Activated CD4-positive, alpha-beta T cell treated with anti-CD3 and anti-CD28 coated beads, Interleukin-2, amount 50 U/mL, for 16 hours (primary cell): ENCODE results near the gene PKDREJ.
A peak's percentile ranks its signal among the peaks of the same experiment; 100 is the strongest.

ENCODE experiments used
- DNase-seq: peaks from one replicate; pipeline ENCODE4 v3.0.0-alpha.2; 2020

Gene PKDREJ

DNA sequence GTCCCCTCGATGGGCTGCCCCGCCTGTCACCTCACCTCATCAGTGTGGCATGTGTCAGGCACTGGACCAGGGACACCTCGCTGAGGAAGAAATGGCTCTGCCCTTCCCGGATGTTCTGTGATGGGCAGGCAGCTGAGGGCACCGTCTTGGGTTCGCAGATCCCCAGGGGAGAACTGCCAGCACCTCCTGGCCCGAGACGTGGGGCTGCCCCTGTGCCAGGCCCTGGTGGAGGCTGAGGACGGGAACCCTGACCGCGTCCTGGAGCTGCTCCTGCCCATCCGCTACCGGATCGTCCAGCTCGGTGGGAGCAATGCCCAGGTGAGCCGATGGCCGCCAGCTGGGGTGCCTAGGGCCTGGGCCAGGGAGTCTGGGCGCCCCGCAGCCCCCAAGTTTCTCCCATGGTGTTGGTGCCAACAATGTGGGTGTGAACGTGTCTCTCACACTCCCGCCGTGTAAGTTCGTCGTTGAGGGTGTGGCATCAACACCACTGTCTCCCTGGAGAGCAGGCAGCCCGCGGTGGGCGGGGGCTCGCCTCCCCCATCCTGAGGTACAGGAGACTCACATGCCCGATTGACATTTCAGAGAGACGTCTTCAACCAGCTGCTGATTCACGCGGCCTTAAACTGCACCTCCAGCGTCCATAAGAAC lies 26.2 kb upstream of the PKDREJ start:
- DNase-seq = no peak

DNA sequence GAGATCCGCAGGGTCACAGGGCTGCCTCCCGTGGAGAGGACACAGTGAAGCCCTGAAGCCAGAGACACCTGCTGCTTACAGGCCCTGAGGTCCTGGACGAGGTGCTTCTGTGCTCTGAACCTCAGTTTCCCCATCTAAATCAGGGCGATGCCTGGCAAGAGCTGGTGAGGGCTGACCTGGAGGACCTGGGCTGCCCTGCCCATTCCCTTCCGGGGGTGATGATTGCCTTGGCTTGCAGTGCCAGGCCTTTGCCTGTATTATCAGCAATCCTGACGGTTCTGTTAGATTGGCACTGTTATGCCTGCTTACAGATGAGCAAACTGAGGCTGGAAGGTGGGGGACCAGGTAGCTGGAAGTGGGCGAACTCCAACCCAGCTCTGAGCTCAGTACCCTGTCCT lies 25.7 kb upstream of the PKDREJ start:
- no peak for DNase-seq

DNA sequence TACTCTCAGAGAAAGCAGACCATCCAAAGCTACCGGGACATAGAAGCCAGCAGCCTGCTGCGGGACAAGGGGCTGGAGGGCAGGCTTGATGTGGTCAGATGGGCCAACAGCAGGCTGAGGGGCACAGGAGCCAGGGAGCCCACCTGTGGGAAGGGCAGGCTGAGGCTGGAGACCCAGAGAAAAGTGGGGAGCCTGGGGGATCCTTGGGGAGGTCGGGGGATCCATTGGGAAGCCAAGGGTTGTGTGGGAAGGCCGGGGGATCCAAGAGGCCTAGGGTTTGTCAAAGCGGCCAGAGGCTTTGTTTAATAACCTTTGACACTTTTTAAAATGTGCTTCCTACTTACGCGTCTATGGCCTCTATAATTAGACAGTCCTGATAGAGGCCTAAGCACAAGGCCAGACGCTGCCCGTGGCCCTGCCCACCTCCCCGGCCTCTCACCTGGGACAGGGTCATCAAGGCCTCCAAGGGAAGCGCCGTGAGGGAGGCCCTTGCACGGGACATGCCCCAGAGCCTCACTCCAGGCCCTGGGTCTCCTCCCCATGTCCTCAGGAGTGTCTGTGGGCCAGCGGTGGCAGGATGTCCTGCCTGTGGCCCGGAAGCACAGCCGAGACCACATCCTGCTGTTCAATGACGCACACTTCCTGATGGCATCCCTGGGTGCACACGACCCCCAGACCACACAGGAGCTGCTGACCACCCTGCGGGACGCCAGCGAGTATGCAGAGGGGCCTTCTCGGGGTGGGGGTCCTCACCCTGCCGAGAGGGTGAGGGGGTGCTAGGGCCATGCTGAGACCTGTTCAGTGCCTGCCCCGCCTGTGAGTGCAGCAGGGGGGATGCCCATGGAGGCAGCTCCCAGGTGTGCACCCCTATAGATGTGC lies 25.0 kb upstream of the PKDREJ start:
- DNase-seq = peak; percentile 67

DNA sequence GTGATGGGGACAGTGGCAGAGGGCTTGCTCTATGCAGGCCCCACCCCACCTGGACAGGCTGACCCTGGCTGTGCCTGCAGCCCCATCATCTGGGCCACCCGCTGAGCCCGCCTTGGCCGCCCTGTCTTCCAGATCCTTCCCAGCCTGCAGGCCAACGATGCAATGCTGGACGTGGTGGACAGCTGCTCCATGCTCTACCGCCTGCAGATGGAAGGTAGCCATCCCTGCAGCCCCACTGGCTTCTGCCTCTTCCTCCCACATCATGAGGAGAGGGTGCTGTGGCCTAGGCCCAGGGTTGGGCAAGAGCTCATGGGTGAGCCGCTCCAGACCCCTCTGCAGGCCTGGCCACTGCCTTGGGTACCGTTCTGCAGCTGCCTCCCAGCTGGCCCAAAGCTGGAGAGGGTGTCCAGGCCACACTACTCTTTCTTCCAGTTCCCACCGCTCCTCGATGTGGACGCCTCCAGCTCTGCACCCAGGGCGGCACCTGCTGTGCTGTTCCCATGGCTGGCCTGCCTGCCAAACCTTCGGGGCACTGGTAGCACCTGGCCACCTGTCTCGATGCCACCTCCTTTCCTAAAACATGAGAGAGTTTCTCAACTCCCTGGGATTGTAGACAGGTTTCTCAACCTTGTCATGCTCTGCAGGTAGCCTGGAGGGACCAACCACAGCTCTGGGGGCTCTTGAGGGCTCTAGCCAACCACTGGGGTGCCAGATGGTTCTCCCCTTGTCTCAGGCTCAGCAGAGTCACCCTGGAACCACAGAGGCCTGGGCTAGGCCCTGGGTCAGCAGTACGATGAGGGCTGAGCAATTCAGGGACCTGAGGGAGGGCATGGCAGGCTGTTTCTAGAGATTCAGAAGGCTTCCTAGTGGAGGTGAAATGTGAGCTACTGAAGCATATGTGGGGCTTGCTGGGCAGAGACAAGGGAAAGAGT lies 24.1 kb upstream of the PKDREJ start:
- no peak for DNase-seq

DNA sequence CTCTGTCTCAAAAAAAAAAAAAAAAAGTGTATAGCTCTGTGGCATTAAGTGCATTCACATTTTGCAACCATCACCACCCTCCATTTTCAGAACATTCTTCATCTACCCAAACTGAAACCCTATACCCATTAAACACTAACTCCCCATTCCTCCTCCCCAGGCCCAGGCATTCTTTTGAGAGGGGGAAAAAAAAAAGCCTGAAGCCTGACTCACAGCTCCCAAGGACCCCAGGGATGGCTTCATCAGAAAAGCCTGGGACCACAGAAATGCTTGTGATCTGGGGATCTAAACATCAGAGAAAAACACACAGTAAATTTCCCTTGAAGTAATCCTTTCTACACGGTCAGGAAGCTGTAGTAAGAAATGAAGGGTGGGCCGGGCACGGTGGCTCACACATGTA lies 22.9 kb upstream of the PKDREJ start:
- no peak for DNase-seq

DNA sequence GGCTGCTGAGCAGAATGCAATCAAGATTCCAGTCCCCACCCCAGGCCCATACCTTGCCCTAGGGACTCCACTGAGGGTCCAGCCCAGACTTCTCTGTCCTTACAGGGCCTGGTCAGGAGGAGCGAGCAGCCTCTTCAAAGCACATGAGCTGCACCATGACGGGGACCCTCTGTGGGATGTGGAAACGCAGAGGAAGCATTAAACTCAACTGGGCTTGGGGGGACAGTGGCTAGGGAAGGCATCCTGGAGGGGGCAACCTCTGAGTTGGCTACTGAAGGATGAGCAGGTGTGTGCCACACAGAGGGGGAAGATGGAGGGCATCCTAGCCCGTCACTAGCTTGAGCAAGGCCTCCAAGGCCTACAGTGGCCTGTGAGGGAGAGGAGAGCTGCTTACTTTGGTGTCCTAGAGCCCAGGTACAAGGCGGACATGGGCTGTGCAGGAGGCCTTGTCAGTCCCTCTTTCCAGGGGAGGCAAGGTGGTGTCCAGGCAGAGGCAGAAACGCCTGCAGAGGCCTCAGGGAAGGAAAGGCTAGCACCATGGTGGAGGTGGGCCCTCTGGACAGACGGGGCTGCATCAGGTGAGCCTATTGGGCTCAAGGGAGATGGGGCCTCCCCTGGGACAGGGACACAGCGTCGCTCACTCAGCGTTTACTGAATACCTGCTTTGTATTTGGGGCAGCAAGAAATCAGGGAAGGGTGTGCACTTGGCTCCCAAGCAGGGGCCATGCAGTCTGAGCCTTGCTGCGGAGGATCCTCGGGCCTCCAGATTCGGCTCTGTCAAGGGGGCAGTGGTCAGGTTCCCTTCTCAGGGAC lies 18.9 kb upstream of the PKDREJ start:
- no peak for DNase-seq

DNA sequence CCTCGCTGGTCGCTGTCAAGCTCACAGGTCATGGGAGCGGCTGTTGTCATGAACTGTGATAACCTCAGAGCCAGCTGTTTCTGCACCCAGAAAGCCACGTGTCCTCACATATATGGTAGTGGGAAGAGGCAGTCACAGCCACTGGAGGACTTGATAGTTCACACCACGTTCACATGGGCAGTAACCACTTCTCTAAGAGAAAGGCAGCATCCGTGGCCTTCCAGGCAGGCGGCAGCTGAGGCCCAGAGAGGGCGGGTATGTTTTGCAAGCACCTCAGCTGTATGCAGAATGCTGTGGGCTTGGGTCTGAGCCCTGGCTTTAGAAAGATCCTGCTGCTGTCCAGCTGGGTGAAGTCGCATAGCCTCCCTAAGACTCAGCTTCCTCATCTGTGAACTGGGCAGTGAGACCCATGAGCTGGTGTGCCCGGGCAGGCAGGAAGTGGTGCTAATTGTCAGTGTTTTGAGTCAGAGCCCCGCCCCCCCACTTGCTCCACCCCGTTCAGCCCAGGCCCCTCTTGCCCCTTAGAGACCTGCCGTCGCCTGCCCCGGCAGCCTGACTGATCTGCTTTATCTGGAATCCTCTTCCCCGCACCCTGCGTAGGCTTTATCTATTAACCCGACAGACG lies 18.0 kb upstream of the PKDREJ start:
- no peak for DNase-seq

DNA sequence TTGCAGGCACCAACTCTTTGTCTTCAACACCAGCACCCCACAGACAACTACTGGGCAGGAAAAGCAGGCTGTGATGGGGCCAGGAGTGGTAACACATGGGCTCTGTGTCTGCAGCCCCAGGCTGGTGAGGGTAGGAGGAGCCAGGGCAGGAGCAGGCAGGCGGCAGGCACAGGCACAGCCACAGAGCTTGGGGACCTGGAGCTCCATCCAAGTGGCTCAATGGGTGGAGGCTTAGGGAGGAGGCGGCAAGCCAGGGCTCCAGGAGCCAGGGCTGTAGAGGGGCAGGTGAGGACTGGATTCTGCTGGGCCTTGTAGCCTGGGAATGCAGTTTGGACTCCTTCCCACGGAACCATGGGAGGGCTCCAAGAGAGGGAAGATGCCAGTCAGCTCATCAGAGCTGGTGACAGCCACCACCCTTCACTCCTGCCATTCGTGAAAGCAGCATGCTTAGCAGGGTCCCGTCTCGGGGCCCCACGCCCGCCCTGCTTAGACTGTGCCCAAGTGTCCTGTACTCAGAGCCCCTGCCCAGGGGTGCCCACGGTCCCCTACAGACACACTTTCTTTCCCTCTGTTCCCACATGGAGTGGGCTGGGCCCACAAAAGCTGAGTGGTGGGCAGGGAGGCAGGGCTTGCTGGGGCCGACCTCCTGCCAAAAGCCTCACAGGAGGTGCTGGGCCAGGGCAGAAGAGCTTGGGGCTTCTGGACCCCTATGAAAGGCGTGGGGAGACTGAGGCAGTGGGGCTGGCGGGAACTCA lies 17.1 kb upstream of the PKDREJ start:
- DNase-seq = no peak

DNA sequence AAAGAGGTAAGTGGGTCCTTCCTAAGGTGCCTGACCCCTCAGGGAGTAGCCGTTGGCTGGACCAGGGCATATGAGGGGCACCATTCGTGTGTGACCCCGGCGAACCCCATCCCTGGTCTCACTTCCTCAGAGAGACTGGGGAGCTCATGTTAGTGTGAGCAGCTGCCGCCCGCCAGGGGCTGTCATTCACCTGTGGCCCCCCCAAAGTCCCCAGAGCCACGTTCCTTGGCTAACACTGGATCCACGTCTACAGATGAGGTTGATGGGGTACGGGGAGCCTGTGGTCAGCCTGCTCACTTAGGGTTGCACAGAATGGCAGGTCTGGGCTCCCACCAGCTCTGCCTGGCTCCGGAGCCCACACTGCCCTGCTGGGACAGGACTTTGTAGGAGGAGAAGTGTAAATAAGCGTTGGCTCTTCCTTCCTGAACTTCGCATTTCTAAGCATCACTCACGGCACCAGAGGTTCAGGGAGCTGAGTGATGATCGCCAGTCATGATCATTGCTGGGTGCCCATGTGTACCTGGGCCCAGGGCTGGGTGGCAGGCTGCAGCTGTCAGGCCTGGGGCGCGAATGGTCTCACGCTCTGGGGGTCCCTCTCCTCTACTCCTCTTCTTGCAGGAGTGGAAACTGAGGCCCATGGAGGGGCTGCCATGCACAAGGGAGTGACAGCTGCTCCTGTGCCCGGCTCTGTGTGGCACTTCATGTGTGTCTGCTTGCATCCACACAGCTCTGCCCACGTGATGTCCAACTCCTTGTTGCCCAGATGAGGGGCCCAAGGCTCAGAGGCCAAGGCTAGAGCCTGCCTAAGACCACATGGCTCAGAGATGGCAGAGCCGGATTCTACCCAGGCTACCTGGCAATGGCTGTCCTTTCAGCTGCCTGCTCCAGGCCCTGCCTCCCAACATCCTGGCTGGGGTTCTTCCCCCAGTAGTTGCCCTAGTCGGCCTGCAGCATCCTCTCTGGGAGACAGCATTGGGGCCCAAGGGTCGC lies 15.8 kb upstream of the PKDREJ start:
- DNase-seq = no peak

DNA sequence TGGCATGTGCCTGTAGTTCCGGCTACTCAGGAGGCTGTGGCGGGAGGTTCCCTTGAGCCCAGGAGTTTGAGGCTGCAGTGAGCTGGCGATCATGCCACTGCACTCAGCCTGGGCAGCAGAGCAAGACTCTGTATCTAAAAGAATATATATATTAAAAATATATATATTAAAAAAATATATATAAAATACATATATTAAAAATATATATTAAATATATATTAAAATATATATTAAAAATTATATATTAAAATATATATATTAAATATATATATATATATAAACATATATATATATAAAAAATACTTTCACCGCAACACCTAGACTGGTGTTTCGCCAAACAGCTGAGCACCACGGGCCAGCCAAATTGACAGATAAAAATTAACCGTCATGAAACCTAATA lies 13.4 kb upstream of the PKDREJ start:
- no peak for DNase-seq

DNA sequence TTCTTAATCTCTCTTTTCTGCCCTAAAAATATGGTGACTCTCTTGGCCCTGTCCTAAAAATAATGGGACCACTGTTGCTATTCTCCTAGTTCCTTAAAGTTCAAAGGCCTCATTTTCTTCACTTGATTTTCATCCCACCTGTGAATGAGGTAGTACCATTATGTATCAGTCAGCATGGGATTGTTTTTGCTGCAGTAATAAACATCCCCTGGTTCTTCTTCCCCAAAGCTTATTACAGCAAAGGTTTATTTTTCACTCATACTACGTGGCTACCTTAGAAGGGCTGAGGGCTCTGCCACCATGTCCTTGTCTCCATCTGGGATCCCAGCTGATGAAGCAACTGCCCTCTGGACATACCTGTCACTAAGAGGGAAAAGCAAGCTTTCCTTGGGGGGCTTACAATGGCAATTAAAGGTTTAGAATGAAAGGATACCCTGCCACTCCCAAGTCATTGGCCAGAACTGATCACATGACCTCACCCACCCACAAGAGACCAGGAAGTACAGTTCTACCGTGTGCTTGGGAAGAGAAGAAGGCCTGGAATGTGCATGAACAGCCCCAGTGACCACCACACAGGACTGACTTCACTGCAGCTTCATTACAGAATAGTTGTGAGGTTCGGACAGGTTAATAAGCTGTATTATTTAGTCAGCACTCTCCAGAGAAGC lies 12.4 kb upstream of the PKDREJ start:
- no peak for DNase-seq

DNA sequence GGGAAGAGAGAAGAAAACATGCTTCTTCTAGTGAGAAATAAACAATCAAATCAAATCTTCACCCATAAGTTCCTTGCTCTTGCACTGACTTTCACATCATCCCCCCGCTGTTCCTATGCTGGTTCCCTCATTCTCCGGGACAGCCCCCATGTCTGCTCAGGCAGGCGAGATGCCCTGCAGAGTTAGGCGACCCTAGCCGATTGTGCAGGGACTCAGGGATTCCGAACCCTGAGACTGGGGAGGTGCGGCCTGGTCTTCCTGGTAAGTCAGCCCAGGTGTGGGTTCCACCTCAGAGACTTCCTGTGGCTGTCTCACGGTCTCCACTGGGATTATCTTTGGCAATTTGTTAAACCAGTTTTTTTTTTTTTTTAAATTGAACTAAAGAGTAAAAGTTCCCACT lies 11.2 kb upstream of the PKDREJ start:
- DNase-seq = no peak

DNA sequence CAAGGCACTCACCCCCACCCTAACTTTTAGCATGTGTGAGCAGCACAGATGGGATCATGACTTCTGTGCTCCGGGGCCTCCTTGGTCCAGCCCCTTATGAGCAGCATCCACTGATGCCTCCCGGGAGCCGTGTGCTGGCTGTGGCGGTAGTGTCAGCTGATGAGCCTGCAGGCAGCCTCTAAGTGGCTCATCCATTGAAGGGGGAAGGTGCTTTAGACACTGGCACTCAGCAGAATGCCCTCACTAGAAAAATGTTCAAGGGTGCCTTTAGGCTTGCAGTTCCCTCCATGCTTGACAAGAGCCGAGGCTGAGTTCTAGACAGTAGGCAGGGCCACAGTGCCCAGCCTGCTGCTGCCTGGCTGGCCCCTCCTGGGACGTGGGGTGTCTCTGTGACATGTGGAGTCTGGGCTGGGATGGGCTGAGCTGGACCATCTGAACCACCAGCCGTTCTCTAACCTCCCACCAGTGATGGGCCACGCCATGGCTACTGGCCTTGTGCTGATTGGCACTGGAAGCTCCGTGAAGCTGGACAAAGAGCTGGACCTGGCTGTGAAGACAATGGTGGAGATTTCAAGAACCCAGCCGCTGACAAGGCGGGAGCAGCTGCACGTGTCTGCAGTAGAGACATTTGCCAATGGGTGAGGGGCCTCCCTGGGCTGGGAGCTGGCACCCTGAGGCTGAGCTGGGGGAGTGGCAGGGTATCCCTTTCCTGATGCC lies 10.4 kb upstream of the PKDREJ start:
- DNase-seq = no peak

DNA sequence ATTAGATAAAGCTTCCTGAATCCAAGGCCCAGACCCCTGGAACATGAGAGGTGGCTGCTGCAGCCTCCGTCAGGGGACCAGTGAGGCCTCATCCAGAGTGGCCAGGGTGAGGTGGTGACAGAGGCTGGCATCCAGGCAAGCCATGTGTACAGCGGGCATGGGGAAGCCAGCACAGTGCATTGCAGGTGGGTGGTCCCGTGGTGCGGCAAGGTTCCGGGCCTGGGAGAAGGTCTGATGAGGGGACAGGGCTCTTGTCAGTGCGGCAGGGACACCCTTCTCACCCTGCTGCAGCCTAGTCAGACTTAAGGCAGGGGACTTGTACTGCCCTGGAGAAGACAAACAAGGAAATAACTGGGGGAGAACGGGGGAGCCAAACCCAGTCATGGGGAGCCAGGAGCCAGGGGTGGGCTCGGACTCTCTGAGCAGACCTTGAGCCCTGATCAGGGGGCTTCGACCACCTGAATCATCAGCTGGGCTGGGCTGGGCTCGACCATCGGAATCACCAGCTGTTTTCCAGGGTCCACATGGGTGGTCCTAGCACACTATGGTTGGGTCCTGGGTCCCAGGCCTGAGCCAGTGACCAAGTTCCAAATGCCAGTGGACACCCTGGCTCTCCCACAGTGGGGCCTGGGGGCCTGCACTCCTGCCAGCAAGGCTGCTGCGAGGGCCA lies 9.8 kb upstream of the PKDREJ start:
- DNase-seq = no peak

DNA sequence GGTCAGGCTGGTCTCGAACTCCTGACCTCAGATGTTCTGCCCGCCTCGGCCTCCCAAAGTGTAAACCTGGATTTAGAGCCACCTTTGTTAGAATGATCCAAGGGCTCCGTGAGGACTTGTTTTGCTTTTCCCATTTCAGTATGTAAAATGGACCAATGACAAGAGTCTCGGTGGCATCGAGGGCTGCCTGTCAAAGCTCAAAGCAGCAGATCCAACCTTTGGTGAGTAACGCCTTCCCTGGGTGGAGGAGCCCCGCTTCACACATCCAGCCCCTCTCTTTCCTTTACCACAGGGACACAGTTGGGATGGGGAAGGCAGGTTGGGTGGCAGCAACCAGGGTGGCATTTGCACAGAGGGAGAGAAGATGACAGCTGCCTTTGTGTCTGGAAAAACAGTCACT lies 9.1 kb upstream of the PKDREJ start:
- no peak for DNase-seq

DNA sequence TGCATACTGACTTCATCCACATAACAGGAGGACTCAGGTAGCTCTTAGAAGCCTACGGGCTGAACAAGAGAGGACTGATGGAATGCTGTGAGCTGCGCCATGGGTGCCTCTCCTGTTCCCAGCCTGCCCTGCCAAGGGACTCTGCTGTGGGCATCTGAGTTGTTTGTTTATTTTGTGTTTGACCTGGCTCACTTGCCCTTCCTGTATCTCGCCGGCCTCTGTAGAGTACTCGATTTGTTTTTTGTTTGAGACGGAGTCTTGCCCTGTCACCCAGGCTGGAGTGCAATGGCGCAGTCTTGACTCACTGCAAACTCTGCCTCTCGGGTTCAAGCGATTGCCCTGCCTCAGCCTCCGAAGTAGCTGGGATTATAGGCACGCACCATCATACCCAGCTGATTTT lies 6.4 kb upstream of the PKDREJ start:
- no peak for DNase-seq

DNA sequence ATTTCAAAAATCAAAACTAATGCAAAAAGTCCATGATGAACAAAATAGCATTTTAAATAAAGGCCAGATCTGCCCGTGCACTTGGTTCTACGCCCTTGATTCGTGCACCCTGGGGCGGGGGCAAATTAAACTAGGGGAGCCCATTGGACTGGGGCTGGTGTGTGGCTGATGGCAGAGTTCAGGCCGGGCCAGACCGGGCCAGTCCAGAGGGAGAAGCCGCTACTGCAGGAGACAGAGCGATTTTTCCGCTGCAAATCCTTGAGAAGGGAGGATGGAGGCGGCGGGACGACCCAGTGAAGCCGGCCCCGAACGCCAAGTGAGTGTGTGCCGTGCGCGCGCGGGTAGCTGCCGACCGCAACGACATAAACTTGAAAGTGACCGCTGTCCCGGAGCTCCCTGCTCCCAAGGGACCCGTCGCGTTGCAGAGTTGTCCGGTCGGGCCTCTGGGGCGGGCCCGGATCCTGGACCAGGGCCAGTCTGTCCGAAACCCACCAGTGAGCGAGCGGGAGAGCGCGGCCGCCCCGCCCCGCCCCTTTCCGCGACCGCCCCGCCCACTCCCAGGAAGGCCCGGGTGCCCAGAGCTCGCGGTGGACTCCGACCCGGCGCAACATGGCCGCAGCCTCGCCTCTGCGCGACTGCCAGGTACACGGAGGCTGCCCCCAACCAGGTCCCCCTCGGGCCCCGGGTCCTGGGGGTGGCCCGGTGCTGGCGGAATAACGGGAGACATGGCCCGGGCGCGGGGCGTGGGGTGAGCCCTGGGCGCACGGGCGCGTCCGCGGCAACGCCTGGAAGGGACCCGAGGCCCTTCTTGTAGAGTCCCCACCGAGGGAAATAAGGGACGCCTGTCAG lies 4.5 kb upstream of the PKDREJ start, which contains the start of gene TTC38:
TSS of gene TTC38 (plus strand) at position 578 of the 849 bp plus-strand sequence. CDS start at position 610, 32 bp downstream.
- DNase-seq = peak; percentile 47
